A549 (cell line): Measurements from ENCODE around the gene EP400. TPM values are rescaled to one million over a fixed set of nuclear protein-coding genes. Genes with fewer than 3 reads are reported as not detected.

Source experiments
- ATAC-seq, 2 experiments: fragments of 200-7000 bp in 1 of 2; fragments of >200 bp in 1 of 2; cut with Nextera tagmentation in 1 of 2; cut with Tn5 transposase in 1 of 2; 3 replicates each; pipeline versions ENCODE4 v1.8.0 to v1.9.1; 2018 to 2020; ENCODE audit warnings: mild to moderate bottlenecking in 1 of 2, moderate library complexity in 1 of 2
- CTCF ChIA-PET: fragments of 300-600 bp; sonication (Branson Sonifier 250); formaldehyde crosslinking; extraction: SDS; loops from one replicate; lab custom pipeline; 2021; ENCODE audit warnings: antibody characterized with exemption, inconsistent platforms; lab: Yijun Ruan, JAX
- POLR2A ChIA-PET: fragments of 350-600 bp; formaldehyde crosslinking; extraction: SDS; loops from one replicate; lab custom pipeline; 2021; ENCODE audit warnings: antibody characterized with exemption, inconsistent platforms; lab: Yijun Ruan, JAX
- DNase-seq, 2 experiments: peaks; one replicate each; pipeline versions ENCODE4 v3.0.0 to v3.0.0-alpha.2; 2011 to 2016; ENCODE audit warnings: low read depth in 1 of 2, low spot score in 1 of 2
- FAIRE-seq: peaks from 2 replicates; lab custom pipeline; 2011; peaks lifted over from hg19 to GRCh38; lab: Jason Lieb, UNC
- H3K27ac ChIP-seq, 2 experiments: fragments of >200 bp; sonication (Bioruptor Twin); formaldehyde crosslinking; 3 replicates each; pipeline ENCODE4 v1.5.1; 2016 to 2017
- H3K4me1 ChIP-seq: fragments of >200 bp; sonication (Bioruptor Twin); formaldehyde crosslinking; 3 replicates; pipeline ENCODE4 v1.6.1; 2016
- H3K4me2 ChIP-seq: fragments of >200 bp; sonication (Bioruptor Twin); formaldehyde crosslinking; 3 replicates; pipeline ENCODE4 v1.6.1; 2016
- H3K4me3 ChIP-seq: fragments of >200 bp; sonication (Bioruptor Twin); formaldehyde crosslinking; 3 replicates; pipeline ENCODE4 v1.5.1; 2016
- H3K9me3 ChIP-seq: fragments of >200 bp; sonication (Bioruptor Twin); formaldehyde crosslinking; 3 replicates; pipeline ENCODE4 v1.6.1; 2016
- ATOH8 ChIP-seq: fragments of 250-450 bp; sonication (Bioruptor Pico); IDR thresholded peaks from 2 replicates; pipeline ENCODE4 v1.5.0; 2020; ENCODE audit warnings: low read depth, mild to moderate bottlenecking, moderate library complexity
- BCL3 ChIP-seq: fragments of >200 bp; sonication (Bioruptor Twin); formaldehyde crosslinking; IDR thresholded peaks from 3 replicates; pipeline ENCODE4 v1.6.1; 2016
- CBX2 ChIP-seq: fragments of 200-600 bp; sonication (generic); IDR thresholded peaks from 2 replicates; pipeline ENCODE4 v1.6.1; 2016; ENCODE audit warnings: low read depth, mild to moderate bottlenecking, borderline replicate concordance
- EHF ChIP-seq: fragments of 250-450 bp; sonication (Bioruptor Pico); IDR thresholded peaks from 2 replicates; pipeline ENCODE4 v1.5.0; 2020; ENCODE audit warnings: mild to moderate bottlenecking
- ELK1 ChIP-seq: fragments of 150-350 bp; IDR thresholded peaks from 2 replicates; pipeline ENCODE4 v1.6.1; 2014; ENCODE audit warnings: low read depth, mild to moderate bottlenecking, low read length
- ESRRA ChIP-seq: fragments of 150-350 bp; IDR thresholded peaks from 2 replicates; pipeline ENCODE4 v1.6.1; 2014; ENCODE audit warnings: mild to moderate bottlenecking, low read length, borderline replicate concordance
- FOXS1 ChIP-seq: fragments of 250-450 bp; sonication (Bioruptor Pico); IDR thresholded peaks from 2 replicates; pipeline ENCODE4 v1.5.0; 2020; ENCODE audit warnings: mild to moderate bottlenecking, moderate library complexity
- HMGXB4 ChIP-seq: fragments of 250-450 bp; sonication (Bioruptor Pico); IDR thresholded peaks from 2 replicates; pipeline ENCODE4 v1.5.0; 2021; ENCODE audit warnings: mild to moderate bottlenecking, moderate library complexity, borderline replicate concordance
- JUNB ChIP-seq: fragments of >200 bp; sonication (Bioruptor Twin); formaldehyde crosslinking; IDR thresholded peaks from 2 replicates; pipeline ENCODE4 v1.6.1; 2016
- KDM1A ChIP-seq: fragments of 200-600 bp; sonication (generic); IDR thresholded peaks from 2 replicates; pipeline ENCODE4 v1.6.1; 2016; ENCODE audit warnings: low read depth, mild to moderate bottlenecking
- KDM5A ChIP-seq: fragments of 200-600 bp; sonication (generic); IDR thresholded peaks from 2 replicates; pipeline ENCODE4 v1.6.1; 2016; ENCODE audit warnings: antibody characterized with exemption, mild to moderate bottlenecking
- MAFK ChIP-seq: fragments of 450-650 bp; IDR thresholded peaks from 2 replicates; pipeline ENCODE4 v1.6.1; 2014; ENCODE audit not compliant: partially characterized antibody
- MAX ChIP-seq: IDR thresholded peaks from 2 replicates; pipeline ENCODE4 v1.6.1; 2012
- MAZ ChIP-seq: fragments of 150-350 bp; IDR thresholded peaks from 2 replicates; pipeline ENCODE4 v1.6.1; 2014; ENCODE audit warnings: antibody characterized with exemption, low read depth, low read length, borderline replicate concordance
- MYC ChIP-seq: IDR thresholded peaks from 2 replicates; pipeline ENCODE4 v1.6.1; 2012; ENCODE audit warnings: mild to moderate bottlenecking, inconsistent platforms, low read length, improper control_type of control experiment, borderline replicate concordance
- NFE2L2 ChIP-seq: fragments of 150-350 bp; conservative IDR thresholded peaks from 2 replicates; pipeline ENCODE4 v1.6.1; 2014; ENCODE audit warnings: low read length
- PHF8 ChIP-seq: fragments of 200-600 bp; sonication (generic); IDR thresholded peaks from 2 replicates; pipeline ENCODE4 v1.6.1; 2016; ENCODE audit warnings: low read depth, mild to moderate bottlenecking, antibody characterized with exemption, moderate library complexity, borderline replicate concordance
- POLR2A ChIP-seq: IDR thresholded peaks from 2 replicates; pipeline ENCODE4 v1.6.1; 2012; ENCODE audit warnings: mild to moderate bottlenecking, low read length
- REST ChIP-seq: fragments of 200-600 bp; sonication (generic); IDR thresholded peaks from 2 replicates; pipeline ENCODE4 v1.6.1; 2016; ENCODE audit warnings: antibody characterized with exemption, mild to moderate bottlenecking, moderate library complexity
- SMC3 ChIP-seq: fragments of >200 bp; sonication (Bioruptor Twin); formaldehyde crosslinking; IDR thresholded peaks from 3 replicates; pipeline ENCODE4 v1.6.1; 2018; ENCODE audit warnings: inconsistent platforms
- ZNF302 ChIP-seq: fragments of 250-450 bp; sonication (Bioruptor Pico); IDR thresholded peaks from 2 replicates; pipeline ENCODE4 v1.9.0; 2021; ENCODE audit warnings: inconsistent platforms, mild to moderate bottlenecking, moderate library complexity
- ZSCAN20 ChIP-seq: fragments of 250-450 bp; sonication (Bioruptor Pico); IDR thresholded peaks from 2 replicates; pipeline ENCODE4 v1.8.0; 2022; ENCODE audit warnings: mild to moderate bottlenecking, moderate library complexity
- WGBS: methylation state at CpG from one replicate; pipeline ENCODE4 v1.1.6; 2017; ENCODE audit errors: missing lambda C conversion rate; 5-methylcytosine and 5-hydroxymethylcytosine counted together
- polyA plus RNA-seq, 4 experiments: library from polyadenylated mRNA; depleted of rRNA in 3 of 4; stranded (reverse); fragments of >200 nt; fragmentation: RNase III in 1 of 4; extraction: RNeasy Plus Mini Kit Qiagen cat#74134 plus additional on column Dnase treatment in 1 of 4; gene quantifications; 2 replicates in 3 of 4; 3 replicates in 1 of 4; pipeline ENCODE4 v1.2.3, GENCODE V29; 2011 to 2017

EP400 gene
- polyA plus RNA-seq, 2 of the 4 experiments (the other 2 are of a cell fraction), result 9.7 to 15.2 TPM

- Histone ChIP-seq H3K27ac (peak overlapping the region; percentile 98 to 99), H3K4me1 (peaks cover 26% of the 10 kb centered on the region), H3K4me2 (peak overlapping the region; percentile 77), H3K9me3 (no peaks in the 10 kb centered on the region), H3K4me3 (no peak overlapping the region)
- ChIA-PET POLR2A (interaction anchor here (0.6 to 1.9 kb wide), 7 partner anchors 9 to 76 kb away, joined by 3 to 8 read pairs (median 4); no protein-coding TSS in a partner anchor), CTCF (interaction anchor here (5.6 kb wide), 1 partner anchor 77 kb away, joined by 24 read pairs; no protein-coding TSS in a partner anchor)
- FAIRE-seq (no peak), DNase-seq (no peak), ATAC-seq (0 out of 6 replicates have a peak, but pooled peaks of 1 of the 2 experiments have one; percentile 4)
- no peak for TF ChIP-seq ZSCAN20 (CRISPR knock-in tag)
- no peak for TF ChIP-seq ATOH8 (CRISPR knock-in tag)
- TF ChIP-seq ELK1, result no peak
- no peak for TF ChIP-seq FOXS1 (CRISPR knock-in tag)
- TF ChIP-seq CBX2, result no peak
- no peak for TF ChIP-seq ZNF302 (CRISPR knock-in tag)
- WGBS, result 83% methylated on average over 21 of the region's 24 CpGs
Observed at GRCh38 chr12:131927110-131928079, 22.3 kb upstream of the EP400 start.

GRCh38 chr12:131928080-131928710 is 21.5 kb upstream of the EP400 start:
- Histone ChIP-seq H3K9me3 (no peaks in the 10 kb centered on the region), H3K4me2 (peak overlapping the region; percentile 77), H3K27ac (peak overlapping the region; percentile 98 to 99), H3K4me3 (peak overlapping the region; percentile 78), H3K4me1 (peaks cover 29% of the 10 kb centered on the region)
- peak in 1 of 2 experiments; percentile 46 for DNase-seq
- TF ChIP-seq EHF (CRISPR knock-in tag), result no peak
- TF ChIP-seq MAZ, result no peak
- no peak for TF ChIP-seq SMC3
- TF ChIP-seq ESRRA, result no peak
- TF ChIP-seq REST, result no peak
- TF ChIP-seq MAX, result no peak
- no peak for TF ChIP-seq MAFK
- no peak for TF ChIP-seq ATOH8 (CRISPR knock-in tag)
- TF ChIP-seq KDM1A, result no peak
- TF ChIP-seq BCL3, result no peak
- TF ChIP-seq HMGXB4 (CRISPR knock-in tag), result no peak
- no peak for TF ChIP-seq NFE2L2
- no peak for TF ChIP-seq POLR2A
- no peak for TF ChIP-seq KDM5A
- TF ChIP-seq MYC, result no peak
- TF ChIP-seq CBX2, result no peak
- no peak for TF ChIP-seq PHF8
- no peak for TF ChIP-seq JUNB
- ChIA-PET POLR2A (interaction anchor here (0.6 to 1.9 kb wide), 9 partner anchors 8 to 92 kb away, joined by 3 to 8 read pairs (median 4); no protein-coding TSS in a partner anchor), CTCF (interaction anchor here (1.1 to 5.6 kb wide), 3 partner anchors 16 to 77 kb away, joined by 3 to 24 read pairs (median 3); no protein-coding TSS in a partner anchor)
- peak; percentile 6 to 49; a peak in 5 of 6 replicates for ATAC-seq
- FAIRE-seq, result no peak
- 27% methylated on average over 33 of the region's 33 CpGs for WGBS
